Breast epithelium (tissue), 4 donors: Measurements from ENCODE around the gene MACO1. TPM values are rescaled to one million over a fixed set of nuclear protein-coding genes. Genes with fewer than 3 reads are reported as not detected.

Source experiments
- DNase-seq, 2 donors: peaks; one replicate each; pipeline ENCODE4 v3.0.0-alpha.2; 2019; ENCODE audit warnings: low spot score in 2 of 2
- H3K27ac ChIP-seq, 2 donors: fragments of 200-600 bp; sonication (generic) in 1 of 2; one replicate each; pipeline ENCODE4 v1.5.1; 2016 to 2019; ENCODE audit warnings: mild to moderate bottlenecking in 1 of 2
- H3K27me3 ChIP-seq, 2 donors: fragments of 200-600 bp; sonication (generic) in 1 of 2; one replicate each; pipeline versions ENCODE4 v1.5.1 to v1.6.0; 2017 to 2019; ENCODE audit warnings: control low read depth in 1 of 2, mild to moderate bottlenecking in 1 of 2
- H3K36me3 ChIP-seq: fragments of 200-600 bp; one replicate; pipeline ENCODE4 v1.5.1; 2019
- H3K4me1 ChIP-seq, 2 donors: fragments of 200-600 bp; sonication (generic); one replicate each; pipeline ENCODE4 v1.5.1; 2016 to 2019; ENCODE audit warnings: control low read depth in 1 of 2
- H3K4me3 ChIP-seq, 3 donors: fragments of 200-600 bp; sonication (generic); 1 replicate in 2 of 3; 2 replicates in 1 of 3; pipeline ENCODE4 v1.5.1; 2016 to 2019; ENCODE audit warnings: mild to moderate bottlenecking in 3 of 3, moderate library complexity in 2 of 3
- H3K9me3 ChIP-seq, 2 donors: fragments of 200-600 bp; sonication (generic) in 1 of 2; one replicate each; pipeline ENCODE4 v1.5.1; 2016 to 2019; ENCODE audit warnings: control low read depth in 1 of 2
- POLR2A ChIP-seq: fragments of 450-650 bp; IDR thresholded peaks from one replicate; pipeline ENCODE4 v1.6.1; 2016; ENCODE audit warnings: antibody characterized with exemption, mild to moderate bottlenecking, moderate library complexity
- POLR2AphosphoS5 ChIP-seq, 3 donors: sonication (generic); formaldehyde crosslinking; IDR thresholded peaks; one replicate each; pipeline ENCODE4 v1.6.1; 2017; ENCODE audit warnings: antibody characterized with exemption in 3 of 3
- intact Hi-C: fragments of 100-400 bp; cut with DNase I; formaldehyde crosslinking; loops from one replicate; pipeline ENCODE4 v1.15.1; 2023; ENCODE audit warnings: low total_unique reads
- total RNA-seq, 3 donors: library from RNA; depleted of rRNA; stranded (reverse); fragments of >200 nt; gene quantifications; one replicate each; pipeline ENCODE4 v1.1.0, GENCODE V29; 2016
- TF ChIP-seq, protein P1 (sequence below), 3 donors: fragments of 450-650 bp; IDR thresholded peaks; one replicate each; pipeline ENCODE4 v1.5.1; 2016 to 2017; ENCODE audit warnings: antibody characterized with exemption in 3 of 3, mild to moderate bottlenecking in 3 of 3, moderate library complexity in 3 of 3

The MACO1 gene
- total RNA-seq, 3 donors from 2014 or later, result 15.0 to 24.0 (median 17.7) TPM

DNA sequence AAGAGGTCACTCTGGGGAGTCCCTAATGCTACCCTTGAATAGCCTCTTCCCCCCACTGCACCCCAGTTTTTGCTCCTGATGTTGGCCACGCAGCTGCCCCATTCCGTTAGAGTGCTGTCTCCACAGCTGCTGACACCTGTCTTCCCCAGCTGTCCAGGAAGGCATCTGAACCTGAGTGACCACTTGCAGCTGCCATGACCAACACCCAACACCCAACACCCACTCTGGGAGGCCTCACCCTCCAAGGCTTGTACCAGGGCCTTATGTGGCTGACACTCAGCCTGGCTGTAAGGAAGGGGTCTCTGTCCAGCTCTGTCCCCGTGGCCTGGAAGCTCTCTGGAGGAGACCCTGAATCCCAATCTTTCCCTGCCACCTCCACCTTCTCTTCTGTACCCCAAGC, 86.0 kb downstream of the MACO1 start:
- DNase-seq, result no peak
- no peak for TF ChIP-seq POLR2A
- TF ChIP-seq, protein P1, sequence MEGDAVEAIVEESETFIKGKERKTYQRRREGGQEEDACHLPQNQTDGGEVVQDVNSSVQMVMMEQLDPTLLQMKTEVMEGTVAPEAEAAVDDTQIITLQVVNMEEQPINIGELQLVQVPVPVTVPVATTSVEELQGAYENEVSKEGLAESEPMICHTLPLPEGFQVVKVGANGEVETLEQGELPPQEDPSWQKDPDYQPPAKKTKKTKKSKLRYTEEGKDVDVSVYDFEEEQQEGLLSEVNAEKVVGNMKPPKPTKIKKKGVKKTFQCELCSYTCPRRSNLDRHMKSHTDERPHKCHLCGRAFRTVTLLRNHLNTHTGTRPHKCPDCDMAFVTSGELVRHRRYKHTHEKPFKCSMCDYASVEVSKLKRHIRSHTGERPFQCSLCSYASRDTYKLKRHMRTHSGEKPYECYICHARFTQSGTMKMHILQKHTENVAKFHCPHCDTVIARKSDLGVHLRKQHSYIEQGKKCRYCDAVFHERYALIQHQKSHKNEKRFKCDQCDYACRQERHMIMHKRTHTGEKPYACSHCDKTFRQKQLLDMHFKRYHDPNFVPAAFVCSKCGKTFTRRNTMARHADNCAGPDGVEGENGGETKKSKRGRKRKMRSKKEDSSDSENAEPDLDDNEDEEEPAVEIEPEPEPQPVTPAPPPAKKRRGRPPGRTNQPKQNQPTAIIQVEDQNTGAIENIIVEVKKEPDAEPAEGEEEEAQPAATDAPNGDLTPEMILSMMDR (IDR thresholded peaks at IDR 0.05), result no peak
- TF ChIP-seq POLR2AphosphoS5 (IDR thresholded peaks at IDR 0.05), result no peak
- no peak overlapping the region for H3K4me3 ChIP-seq
- H3K4me1 ChIP-seq, result no peaks in the 10 kb centered on the region
- H3K36me3 ChIP-seq, result no peaks in the 10 kb centered on the region
- intact Hi-C loops, result no loop called here
- no peak overlapping the region for H3K27ac ChIP-seq
- no peaks in the 10 kb centered on the region for H3K9me3 ChIP-seq
- H3K27me3 ChIP-seq, result no peaks in the 10 kb centered on the region

DNA sequence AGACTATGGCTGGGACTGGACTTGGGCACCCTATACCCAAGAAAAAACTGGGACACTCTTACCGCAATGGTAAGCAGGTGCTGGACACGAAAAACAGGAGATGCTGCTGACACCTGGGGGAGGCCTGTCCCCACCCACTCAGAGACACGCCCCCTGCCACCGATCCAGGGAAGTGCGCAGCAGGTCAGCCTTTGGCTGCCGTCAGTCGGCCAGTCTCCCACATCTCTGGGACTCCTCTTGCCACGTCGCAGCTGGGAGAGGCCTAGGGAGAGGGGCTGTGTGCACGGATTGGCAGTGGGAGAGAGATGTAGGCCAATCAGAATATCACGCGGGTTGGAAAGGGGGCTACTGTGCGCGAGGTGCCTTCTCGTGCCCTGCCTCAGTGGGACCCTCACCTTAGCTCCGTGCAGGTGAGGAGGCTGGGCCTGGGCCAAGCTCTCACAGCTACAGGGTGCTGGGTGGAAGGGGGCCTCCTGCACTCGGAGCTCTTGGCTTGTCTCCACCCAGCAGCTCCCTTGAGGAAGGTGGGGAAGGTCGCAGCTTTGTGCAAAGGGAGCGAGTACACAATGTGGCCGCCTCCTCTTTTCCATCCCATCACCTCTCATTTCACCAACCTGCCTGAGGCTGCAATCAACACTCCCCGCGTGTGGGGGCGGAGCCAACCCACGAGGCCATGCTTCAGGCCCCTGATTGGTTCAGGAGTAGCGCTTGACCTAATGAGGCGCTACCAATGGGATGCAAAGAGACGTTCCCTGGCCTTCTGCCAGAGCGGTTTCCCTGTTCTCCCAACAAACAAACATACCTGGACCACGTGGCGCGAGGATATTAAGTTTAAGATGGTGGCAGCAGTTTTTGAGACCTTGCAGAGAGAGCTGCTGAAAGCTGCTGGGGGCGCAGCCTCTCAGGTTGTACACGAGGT, 87.0 kb downstream of the MACO1 start:
- Histone ChIP-seq H3K36me3 (no peaks in the 10 kb centered on the region), H3K4me1 (no peaks in the 10 kb centered on the region), H3K4me3 (no peak overlapping the region), H3K9me3 (no peaks in the 10 kb centered on the region), H3K27ac (no peak overlapping the region), H3K27me3 (no peaks in the 10 kb centered on the region)
- DNase-seq, result no peak
- no peak for TF ChIP-seq POLR2A
- TF ChIP-seq POLR2AphosphoS5 (IDR thresholded peaks at IDR 0.05), result no peak
- TF ChIP-seq, protein P1 (IDR thresholded peaks at IDR 0.05), result no peak
- intact Hi-C loops, result no loop called here

DNA sequence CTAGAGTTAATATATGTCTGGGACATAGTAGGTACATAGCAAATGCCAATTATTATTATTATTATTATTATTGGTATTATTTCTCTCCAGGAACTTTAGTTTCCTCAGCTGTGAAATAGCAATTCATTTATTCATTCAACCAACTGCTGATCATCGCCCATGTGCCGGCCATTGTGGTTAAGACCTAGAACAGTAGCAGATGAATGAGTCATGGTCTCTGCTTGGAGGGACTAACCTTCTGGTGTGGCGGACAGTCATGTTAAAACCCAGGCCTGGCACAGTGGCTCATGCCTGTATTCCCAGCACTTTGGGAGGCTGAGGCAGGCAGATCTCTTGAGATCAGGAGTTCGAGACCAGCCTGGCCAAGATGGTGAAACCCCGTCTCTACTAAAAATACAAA, 88.9 kb downstream of the MACO1 start:
- Histone ChIP-seq H3K27ac (no peak overlapping the region), H3K36me3 (no peaks in the 10 kb centered on the region), H3K9me3 (no peaks in the 10 kb centered on the region), H3K27me3 (no peaks in the 10 kb centered on the region), H3K4me3 (no peak overlapping the region), H3K4me1 (no peaks in the 10 kb centered on the region)
- intact Hi-C loops, result no loop called here
- DNase-seq, result no peak
- TF ChIP-seq POLR2AphosphoS5 (IDR thresholded peaks at IDR 0.05), result no peak
- no peak for TF ChIP-seq POLR2A
- TF ChIP-seq, protein P1 (IDR thresholded peaks at IDR 0.05), result no peak

DNA sequence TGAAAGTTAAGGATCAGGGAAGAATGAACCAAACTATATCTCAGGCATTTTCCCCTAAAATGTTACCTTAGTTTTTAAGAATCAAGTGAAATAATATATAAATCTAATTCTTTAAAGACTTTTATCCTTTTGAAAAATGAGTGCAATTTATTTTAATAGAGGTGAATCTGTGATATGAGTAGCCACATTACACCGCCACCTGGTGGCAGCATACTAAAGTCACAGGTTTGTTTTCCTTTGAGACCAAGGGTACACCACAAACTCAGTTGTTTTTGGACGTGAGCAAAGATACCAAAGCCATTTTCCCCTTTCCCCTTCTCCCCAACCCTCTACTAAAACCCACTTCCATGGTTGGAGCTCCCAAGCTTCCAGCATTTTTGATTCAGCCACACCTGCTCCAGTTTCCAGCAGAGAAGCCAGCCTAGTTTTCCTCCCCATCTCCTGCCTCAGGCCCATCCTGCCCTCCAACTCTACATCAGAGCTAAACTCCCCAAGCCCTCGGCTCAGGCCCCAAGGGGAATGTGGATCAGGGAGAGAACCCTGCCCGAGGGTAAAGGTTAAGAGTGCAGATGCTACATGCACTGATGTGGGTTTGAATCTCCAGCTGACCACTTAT, 89.9 kb downstream of the MACO1 start:
- DNase-seq, result no peak

More for the DNA sequence above, 89.9 kb downstream of the MACO1 start:
- H3K4me3 ChIP-seq, result no peak overlapping the region
- H3K36me3 ChIP-seq, result no peaks in the 10 kb centered on the region
- H3K27ac ChIP-seq, result no peak overlapping the region
- no peaks in the 10 kb centered on the region for H3K27me3 ChIP-seq
- H3K9me3 ChIP-seq, result peaks cover 0 to 7% of the 10 kb centered on the region in 2 donors
- intact Hi-C loops, result no loop called here
- TF ChIP-seq POLR2AphosphoS5 (IDR thresholded peaks at IDR 0.05) (no peak), POLR2A (no peak)
- TF ChIP-seq, protein P1 (IDR thresholded peaks at IDR 0.05), result peak; percentile 74 to 80 (median 75)
- no peaks in the 10 kb centered on the region for H3K4me1 ChIP-seq
